Measurements from ENCODE around the gene EVI5L.
A peak's percentile ranks its signal among the peaks of the same experiment; 100 is the strongest.
"Not testable (repeated sequence)": the region's sequence is repeated elsewhere in the genome, so short reads cannot be mapped to it uniquely, and the experiment has no call there.

Gene EVI5L

GRCh38 chr19:7816040-7816439, 14.0 kb upstream of the EVI5L start:
- DNase-seq (ENCODE audit: low spot score); FAIRE-seq: not testable (repeated sequence)

GRCh38 chr19:7817801-7818200, 12.2 kb upstream of the EVI5L start:
- no peak for FAIRE-seq
- DNase-seq (ENCODE audit: low spot score): no peak

- DNase-seq (ENCODE audit: low spot score): no peak
Observed at GRCh38 chr19:7818806-7819205, 11.2 kb upstream of the EVI5L start.

GRCh38 chr19:7819337-7819736, 10.7 kb upstream of the EVI5L start:
- FAIRE-seq: no peak
- DNase-seq (ENCODE audit: low spot score): no peak

More at GRCh38 chr19:7818806-7819205, 11.2 kb upstream of the EVI5L start:
- no peak for FAIRE-seq

GRCh38 chr19:7820588-7820987, 9.4 kb upstream of the EVI5L start:
- DNase-seq (ENCODE audit: low spot score) (no peak), FAIRE-seq (no peak)

GRCh38 chr19:7822910-7823515, 7.0 kb upstream of the EVI5L start:
- DNase-seq (ENCODE audit: low spot score): no peak
- FAIRE-seq: peak; percentile 72

GRCh38 chr19:7823686-7824301, 6.2 kb upstream of the EVI5L start:
- DNase-seq (ENCODE audit: low spot score) (no peak), FAIRE-seq (no peak)

- FAIRE-seq (no peak), DNase-seq (ENCODE audit: low spot score) (no peak)
Observed at GRCh38 chr19:7829166-7829520, 875 bp upstream of the EVI5L start.

GRCh38 chr19:7830272-7830771, 304 bp downstream of the EVI5L start:
- FAIRE-seq (no peak), DNase-seq (ENCODE audit: low spot score) (no peak)

- DNase-seq (ENCODE audit: low spot score) (no peak), FAIRE-seq (no peak)
Observed at GRCh38 chr19:7830823-7831222, 805 bp downstream of the EVI5L start.

- DNase-seq (ENCODE audit: low spot score) (no peak), FAIRE-seq (no peak)
Observed at GRCh38 chr19:7831452-7831851, 1.4 kb downstream of the EVI5L start.

- DNase-seq (ENCODE audit: low spot score) (no peak), FAIRE-seq (no peak)
Observed at GRCh38 chr19:7832009-7832408, 2.0 kb downstream of the EVI5L start.

- FAIRE-seq: no peak
- no peak for DNase-seq (ENCODE audit: low spot score)
Observed at GRCh38 chr19:7832781-7833180, 2.8 kb downstream of the EVI5L start.

- FAIRE-seq (no peak), DNase-seq (ENCODE audit: low spot score) (no peak)
Observed at GRCh38 chr19:7833225-7834099, 3.4 kb downstream of the EVI5L start.

- DNase-seq (ENCODE audit: low spot score) (no peak), FAIRE-seq (no peak)
Observed at GRCh38 chr19:7839476-7839875, 9.5 kb downstream of the EVI5L start.

- FAIRE-seq: no peak
- DNase-seq (ENCODE audit: low spot score): no peak
Observed at GRCh38 chr19:7840629-7841028, 10.6 kb downstream of the EVI5L start.

- FAIRE-seq: no peak
Observed at GRCh38 chr19:7841751-7842660, 12.0 kb downstream of the EVI5L start.

GRCh38 chr19:7842661-7843294, 12.8 kb downstream of the EVI5L start:
- no peak for FAIRE-seq
- no peak for DNase-seq (ENCODE audit: low spot score)

More at GRCh38 chr19:7841751-7842660, 12.0 kb downstream of the EVI5L start:
- no peak for DNase-seq (ENCODE audit: low spot score)

GRCh38 chr19:7843521-7843920, 13.5 kb downstream of the EVI5L start:
- DNase-seq (ENCODE audit: low spot score): no peak
- FAIRE-seq: no peak

- DNase-seq (ENCODE audit: low spot score): no peak
- no peak for FAIRE-seq
Observed at GRCh38 chr19:7844405-7844804, 14.4 kb downstream of the EVI5L start.

GRCh38 chr19:7844951-7845350, 14.9 kb downstream of the EVI5L start:
- DNase-seq (ENCODE audit: low spot score) (no peak), FAIRE-seq (no peak)

Data from RCC 7860 (cell line).